ENCODE results near the gene FAM3A. TPM values are rescaled to one million over a fixed set of nuclear protein-coding genes. Genes with fewer than 3 reads are reported as not detected.

Gene FAM3A
- total RNA-seq, 1 donor from 2014 or later: 39.1 TPM

- Mint-ChIP-seq H3K27ac (peak within 1 kb of the TSS; percentile 96), H3K36me3 (peaks cover 5% of the 10 kb centered on the region), H3K4me3 (peak within 1 kb of the TSS; percentile 84), H3K9me3 (peaks cover 5% of the 10 kb centered on the region), H3K4me1 (peaks cover 13% of the 10 kb centered on the region), H3K27me3 (ENCODE audit: low read depth) (no peaks in the 10 kb centered on the region)
- TF ChIP-seq CTCF (IDR thresholded peaks at IDR 0.05; ENCODE audit: unreplicated experiment): no peak
- DNase-seq (ENCODE audit: low spot score in 2 of 2, unreplicated experiment in 2 of 2): peak; percentile 75 to 89
These were observed 31.4 kb upstream of the FAM3A start, which contains the start of gene IKBKG for GRCh38 chrX:154547245-154548027. Gene IKBKG, plus strand, starts transcription at chrX:154547620. Its CDS starts 4,383 bp downstream, at chrX:154552003.

DNA sequence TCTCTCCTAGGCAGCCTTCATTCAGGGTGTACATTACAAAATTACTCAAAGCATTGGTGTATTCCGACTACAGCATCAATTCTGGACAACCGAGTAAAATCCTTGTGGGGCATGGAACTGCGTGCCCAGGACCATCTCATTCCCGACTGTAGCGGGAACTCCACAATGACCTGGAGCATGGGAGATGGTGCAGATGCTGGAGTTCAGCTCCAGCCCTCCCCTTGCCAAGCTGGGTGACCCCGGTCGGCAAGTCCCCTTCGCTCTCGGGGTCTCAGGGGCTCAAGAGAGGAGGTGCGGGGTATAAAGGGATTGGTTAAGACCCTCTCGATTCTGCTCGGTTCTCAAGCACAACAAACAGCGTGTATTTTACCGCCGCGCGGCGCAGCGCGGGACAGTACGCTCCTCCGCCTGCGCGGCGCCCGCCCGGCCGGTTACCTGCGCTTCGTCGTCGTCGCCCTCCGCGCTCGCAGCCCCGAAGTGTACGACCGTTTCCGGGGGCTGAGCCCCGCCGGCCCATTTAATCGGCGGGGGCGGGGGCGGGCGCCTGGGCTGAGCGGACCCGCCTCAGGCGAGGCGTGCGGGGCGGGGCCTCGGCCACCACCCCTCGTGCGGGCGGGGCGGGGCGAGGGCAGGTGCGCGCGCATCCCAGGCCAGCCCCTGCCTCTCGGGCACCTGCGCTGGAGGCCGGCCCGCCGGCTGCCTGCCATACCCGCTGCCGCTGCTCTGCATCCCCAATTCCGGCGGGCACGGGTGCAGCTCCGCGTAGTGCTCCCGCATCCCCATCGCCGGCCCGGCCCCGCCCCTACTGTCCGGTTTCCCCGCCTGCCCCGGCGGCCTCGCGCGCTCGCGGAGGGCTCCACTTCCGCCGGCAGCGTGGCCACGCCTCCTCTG lies 30.6 kb upstream of the FAM3A start, which contains the start of gene G6PD:
G6PD (minus strand) TSS at position 493 of the 891 bp plus-strand sequence. CDS start 691 bp downstream, outside the sequence.
- Mint-ChIP-seq H3K36me3 (peaks cover 5% of the 10 kb centered on the region), H3K4me3 (peak within 1 kb of the TSS; percentile 84), H3K9me3 (peaks cover 5% of the 10 kb centered on the region), H3K27ac (peak within 1 kb of the TSS; percentile 96), H3K4me1 (peaks cover 13% of the 10 kb centered on the region), H3K27me3 (ENCODE audit: low read depth) (no peaks in the 10 kb centered on the region)
- TF ChIP-seq CTCF (IDR thresholded peaks at IDR 0.05; ENCODE audit: unreplicated experiment): no peak
- DNase-seq (ENCODE audit: low spot score in 2 of 2, unreplicated experiment in 2 of 2): peak in 1 of 2 experiments; percentile 58

DNA sequence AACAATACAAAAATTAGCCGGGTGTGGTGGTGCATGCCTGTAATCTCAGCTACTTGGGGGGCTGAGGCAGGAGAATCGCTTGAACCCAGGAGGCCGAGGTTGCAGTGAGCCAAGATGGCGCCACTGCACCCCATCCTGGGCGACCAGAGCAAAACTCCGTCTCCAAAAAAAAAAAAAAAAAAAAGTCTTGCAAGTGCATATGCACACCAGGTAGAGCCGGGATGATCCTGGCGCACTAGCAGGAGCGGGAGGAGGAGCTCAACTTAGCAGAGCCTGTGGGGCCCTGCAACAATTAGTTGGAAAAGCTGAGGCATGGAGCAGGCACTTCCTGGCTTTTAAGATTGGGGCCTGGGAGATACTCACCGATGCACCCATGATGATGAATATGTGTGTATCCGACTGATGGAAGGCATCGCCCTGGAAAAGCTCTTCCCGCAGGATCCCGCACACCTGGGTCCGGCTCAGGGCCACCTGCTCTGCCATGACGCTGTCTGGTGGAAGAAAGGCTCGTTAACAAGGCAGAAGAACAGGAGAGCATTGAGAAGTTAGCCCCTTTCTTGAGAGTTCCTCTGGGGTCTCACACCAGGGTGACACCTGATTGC lies 29.7 kb upstream of the FAM3A start:
- peaks cover 5% of the 10 kb centered on the region for H3K9me3 Mint-ChIP-seq
- H3K27ac Mint-ChIP-seq: no peak overlapping the region
- H3K36me3 Mint-ChIP-seq: peaks cover 5% of the 10 kb centered on the region

DNA sequence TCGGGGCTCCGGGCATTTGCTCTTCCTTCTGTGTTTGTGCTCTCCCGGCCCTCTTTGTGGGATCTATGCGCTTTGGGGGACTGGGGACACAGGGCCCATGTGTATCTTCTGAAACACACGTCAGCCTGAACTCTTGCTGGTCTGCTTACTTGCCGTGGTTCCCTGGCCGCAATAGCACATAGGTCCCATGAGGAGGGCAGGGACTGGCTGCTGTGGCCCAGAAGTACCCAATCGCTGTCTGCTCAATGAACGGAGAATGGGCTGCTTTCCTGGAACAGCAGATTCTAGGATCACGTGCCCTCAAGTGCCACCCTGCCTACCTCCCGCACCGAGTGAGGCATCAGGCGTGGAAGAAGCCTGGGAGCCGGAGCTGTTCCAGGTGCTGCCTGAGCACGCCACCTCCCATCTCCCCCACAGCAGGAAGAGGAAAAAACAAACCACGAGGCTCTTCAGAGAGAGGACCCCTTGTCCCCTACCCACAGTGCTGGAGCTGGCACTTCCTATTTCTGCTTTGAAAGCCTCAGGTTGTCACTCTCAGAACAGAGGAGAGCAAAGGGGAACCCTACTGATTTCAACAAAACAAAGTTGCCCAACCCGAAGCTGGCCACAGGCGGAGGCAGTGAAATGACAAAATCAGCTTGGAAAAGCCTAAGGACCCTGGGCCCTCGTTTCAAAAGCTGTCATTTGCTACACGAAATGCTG lies 26.8 kb upstream of the FAM3A start:
- DNase-seq (ENCODE audit: low spot score in 2 of 2, unreplicated experiment in 2 of 2): no peak
- TF ChIP-seq CTCF (IDR thresholded peaks at IDR 0.05; ENCODE audit: unreplicated experiment): no peak
- Mint-ChIP-seq H3K27ac (no peak overlapping the region), H3K27me3 (ENCODE audit: low read depth) (no peaks in the 10 kb centered on the region), H3K4me1 (peaks cover 9% of the 10 kb centered on the region), H3K9me3 (peaks cover 6% of the 10 kb centered on the region), H3K4me3 (no peak overlapping the region), H3K36me3 (peaks cover 7% of the 10 kb centered on the region)

More for the DNA sequence above, 29.7 kb upstream of the FAM3A start:
- no peaks in the 10 kb centered on the region for H3K27me3 Mint-ChIP-seq (ENCODE audit: low read depth)
- no peak for TF ChIP-seq CTCF (IDR thresholded peaks at IDR 0.05; ENCODE audit: unreplicated experiment)
- peaks cover 13% of the 10 kb centered on the region for H3K4me1 Mint-ChIP-seq
- peak overlapping the region; percentile 69 for H3K4me3 Mint-ChIP-seq
- no peak for DNase-seq (ENCODE audit: low spot score in 2 of 2, unreplicated experiment in 2 of 2)

Data from mesothelial cell of epicardium (in vitro differentiated cells).